ENCODE data around the gene DCAF8. TPM values are rescaled to one million over a fixed set of nuclear protein-coding genes. Genes with fewer than 3 reads are reported as not detected.
A peak's percentile ranks its signal among the peaks of the same experiment; 100 is the strongest.

DCAF8 gene
- total and polyA plus RNA-seq, 7 donors, result 45.4 to 204 (median 182) TPM

DNA sequence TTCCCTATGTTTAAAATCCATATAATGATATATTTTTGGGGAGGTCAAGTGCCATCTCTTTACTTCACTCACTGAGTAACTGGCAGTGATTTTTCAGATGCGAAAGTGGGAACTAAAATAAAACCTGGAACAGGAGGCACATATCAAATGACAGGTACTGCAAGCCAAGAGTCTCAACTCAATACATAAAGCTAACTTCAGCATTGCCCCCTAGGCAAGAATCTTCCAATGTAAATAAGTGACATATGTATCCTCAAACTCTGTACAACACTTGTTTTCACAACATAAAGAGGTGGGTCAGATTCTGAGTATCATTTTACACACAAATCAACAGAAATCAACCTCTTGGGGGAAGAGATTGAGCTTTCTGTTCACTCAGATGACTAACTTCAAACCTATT lies 18.1 kb downstream of the DCAF8 start:
- ATAC-seq, result peak; percentile 41 to 77 (median 59)
- H3K27ac ChIP-seq, result peak overlapping the region; percentile 62
- no peaks in the 10 kb centered on the region for H3K27me3 ChIP-seq (ENCODE audit: insufficient read depth in 3 of 3, low read length in 2 of 3)
- TF ChIP-seq, protein P1, sequence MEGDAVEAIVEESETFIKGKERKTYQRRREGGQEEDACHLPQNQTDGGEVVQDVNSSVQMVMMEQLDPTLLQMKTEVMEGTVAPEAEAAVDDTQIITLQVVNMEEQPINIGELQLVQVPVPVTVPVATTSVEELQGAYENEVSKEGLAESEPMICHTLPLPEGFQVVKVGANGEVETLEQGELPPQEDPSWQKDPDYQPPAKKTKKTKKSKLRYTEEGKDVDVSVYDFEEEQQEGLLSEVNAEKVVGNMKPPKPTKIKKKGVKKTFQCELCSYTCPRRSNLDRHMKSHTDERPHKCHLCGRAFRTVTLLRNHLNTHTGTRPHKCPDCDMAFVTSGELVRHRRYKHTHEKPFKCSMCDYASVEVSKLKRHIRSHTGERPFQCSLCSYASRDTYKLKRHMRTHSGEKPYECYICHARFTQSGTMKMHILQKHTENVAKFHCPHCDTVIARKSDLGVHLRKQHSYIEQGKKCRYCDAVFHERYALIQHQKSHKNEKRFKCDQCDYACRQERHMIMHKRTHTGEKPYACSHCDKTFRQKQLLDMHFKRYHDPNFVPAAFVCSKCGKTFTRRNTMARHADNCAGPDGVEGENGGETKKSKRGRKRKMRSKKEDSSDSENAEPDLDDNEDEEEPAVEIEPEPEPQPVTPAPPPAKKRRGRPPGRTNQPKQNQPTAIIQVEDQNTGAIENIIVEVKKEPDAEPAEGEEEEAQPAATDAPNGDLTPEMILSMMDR (IDR thresholded peaks at IDR 0.05), result no peak
- no peaks in the 10 kb centered on the region for H3K9me3 ChIP-seq
- DNase-seq, result no peak
- peak overlapping the region; percentile 11 for H3K4me3 ChIP-seq
- 19 to 24% (median 19%) methylated on average over 1 of the region's 1 CpG for WGBS, 3 donors
- H3K4me1 ChIP-seq, result peaks cover 59% of the 10 kb centered on the region
- peaks cover 0 to 47% of the 10 kb centered on the region in 2 donors for H3K36me3 ChIP-seq (ENCODE audit: insufficient read depth in 1 of 2, low read depth in 1 of 2)
- intact Hi-C loops (cut with DNase I), result loop anchor here (5.0 kb wide), 2 partner anchors 47 to 48 kb away; no protein-coding TSS in a partner anchor

- Histone ChIP-seq H3K9me3 (no peaks in the 10 kb centered on the region), H3K27me3 (ENCODE audit: insufficient read depth in 3 of 3, low read length in 2 of 3) (no peaks in the 10 kb centered on the region), H3K36me3 (ENCODE audit: insufficient read depth in 1 of 2, low read depth in 1 of 2) (peaks cover 0 to 48% of the 10 kb centered on the region in 2 donors), H3K4me3 (peak overlapping the region; percentile 11), H3K27ac (peak overlapping the region; percentile 62), H3K4me1 (peaks cover 63% of the 10 kb centered on the region)
- TF ChIP-seq, protein P1 (IDR thresholded peaks at IDR 0.05), result no peak
- intact Hi-C loops (cut with DNase I), result loop anchor here (5.0 kb wide), 2 partner anchors 46 to 49 kb away; no protein-coding TSS in a partner anchor
- ATAC-seq (peak in 3 of 4 donors; percentile 48 to 58 (median 56)), DNase-seq (no peak)
Observed at GRCh38 chr1:160243767-160244166, 18.6 kb downstream of the DCAF8 start.

DNA sequence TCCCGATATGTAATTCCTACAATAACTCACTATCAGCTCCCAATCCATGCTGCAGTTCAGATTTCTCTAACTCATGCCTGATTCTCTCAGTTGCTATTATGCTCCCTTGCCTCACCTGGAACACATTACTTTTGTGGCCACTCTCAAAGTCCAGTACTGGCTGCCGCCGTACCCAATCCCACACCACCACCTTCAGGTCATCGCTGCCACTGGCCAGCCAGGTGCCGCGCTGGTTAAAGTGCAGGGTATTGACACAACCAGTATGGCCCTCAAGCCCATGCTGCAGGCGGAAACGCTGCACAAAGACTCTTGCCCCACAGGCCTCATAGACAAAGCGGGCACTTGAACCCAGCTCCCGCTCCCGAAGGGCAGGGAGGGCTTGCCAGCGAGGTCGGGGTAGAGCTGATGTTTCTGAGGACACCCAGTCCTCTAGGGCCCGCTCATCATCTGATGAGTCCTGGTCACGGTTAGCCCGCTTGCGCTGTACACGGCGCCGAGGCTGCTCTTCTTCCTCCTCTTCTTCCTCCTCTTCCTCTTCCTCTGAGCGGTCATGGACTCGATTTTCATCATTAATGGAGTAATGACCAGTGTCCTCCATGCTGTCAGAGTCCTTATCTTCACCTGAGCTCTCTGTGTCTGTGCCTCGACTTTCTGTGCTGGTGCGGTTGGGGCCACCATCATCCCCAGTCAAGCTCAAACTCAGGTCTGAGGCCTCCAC lies 22.6 kb downstream of the DCAF8 start:
- no peaks in the 10 kb centered on the region for H3K27me3 ChIP-seq (ENCODE audit: insufficient read depth in 3 of 3, low read length in 2 of 3)
- peaks cover 2 to 89% of the 10 kb centered on the region in 2 donors for H3K36me3 ChIP-seq (ENCODE audit: insufficient read depth in 1 of 2, low read depth in 1 of 2)
- no peak overlapping the region for H3K27ac ChIP-seq
- H3K9me3 ChIP-seq, result no peaks in the 10 kb centered on the region
- TF ChIP-seq, protein P1 (IDR thresholded peaks at IDR 0.05), result no peak
- 90 to 94% (median 92%) methylated on average over 24 of the region's 24 CpGs for WGBS, 3 donors
- peaks cover 43% of the 10 kb centered on the region for H3K4me1 ChIP-seq
- ATAC-seq (no peak), DNase-seq (no peak)
- H3K4me3 ChIP-seq, result no peak overlapping the region
- intact Hi-C loops (cut with DNase I), result loop anchor here (5.0 kb wide), 2 partner anchors 42 to 53 kb away; no protein-coding TSS in a partner anchor

GRCh38 chr1:160238408-160238807 lies 23.9 kb downstream of the DCAF8 start:
- no peaks in the 10 kb centered on the region for H3K27me3 ChIP-seq (ENCODE audit: insufficient read depth in 3 of 3, low read length in 2 of 3)
- H3K27ac ChIP-seq, result peak overlapping the region; percentile 50
- H3K9me3 ChIP-seq, result no peaks in the 10 kb centered on the region
- intact Hi-C loops (cut with DNase I), result no loop called here
- ATAC-seq, result peak; percentile 53 to 83 (median 78)
- 53 to 64% (median 55%) methylated on average over 5 of the region's 5 CpGs for WGBS, 3 donors
- no peak for DNase-seq
- peaks cover 2 to 98% of the 10 kb centered on the region in 2 donors for H3K36me3 ChIP-seq (ENCODE audit: insufficient read depth in 1 of 2, low read depth in 1 of 2)
- H3K4me1 ChIP-seq, result peaks cover 34% of the 10 kb centered on the region
- TF ChIP-seq, protein P1 (IDR thresholded peaks at IDR 0.05), result no peak
- no peak overlapping the region for H3K4me3 ChIP-seq

Measured in psoas muscle (tissue), 8 donors.